Thyroid gland (tissue), 4 donors: ENCODE measurements around the gene ENOX2.

Source experiments
- POLR2A ChIP-seq, 2 donors: fragments of 450-650 bp; IDR thresholded peaks; one replicate each; pipeline ENCODE4 v1.6.1; 2017; ENCODE audit warnings: antibody characterized with exemption in 2 of 2, mild to moderate bottlenecking in 2 of 2, moderate library complexity in 1 of 2
- TF ChIP-seq, protein P1 (sequence below), 6 experiments: fragments of 200-600 bp in 3 of 6; fragments of 450-650 bp in 3 of 6; sonication (generic) in 3 of 6; IDR thresholded peaks; one replicate each; pipeline ENCODE4 v1.5.1; 2016 to 2019; ENCODE audit warnings: antibody characterized with exemption in 6 of 6, mild to moderate bottlenecking in 2 of 6, inconsistent platforms in 1 of 6, moderate library complexity in 1 of 6

- TF ChIP-seq, protein P1, sequence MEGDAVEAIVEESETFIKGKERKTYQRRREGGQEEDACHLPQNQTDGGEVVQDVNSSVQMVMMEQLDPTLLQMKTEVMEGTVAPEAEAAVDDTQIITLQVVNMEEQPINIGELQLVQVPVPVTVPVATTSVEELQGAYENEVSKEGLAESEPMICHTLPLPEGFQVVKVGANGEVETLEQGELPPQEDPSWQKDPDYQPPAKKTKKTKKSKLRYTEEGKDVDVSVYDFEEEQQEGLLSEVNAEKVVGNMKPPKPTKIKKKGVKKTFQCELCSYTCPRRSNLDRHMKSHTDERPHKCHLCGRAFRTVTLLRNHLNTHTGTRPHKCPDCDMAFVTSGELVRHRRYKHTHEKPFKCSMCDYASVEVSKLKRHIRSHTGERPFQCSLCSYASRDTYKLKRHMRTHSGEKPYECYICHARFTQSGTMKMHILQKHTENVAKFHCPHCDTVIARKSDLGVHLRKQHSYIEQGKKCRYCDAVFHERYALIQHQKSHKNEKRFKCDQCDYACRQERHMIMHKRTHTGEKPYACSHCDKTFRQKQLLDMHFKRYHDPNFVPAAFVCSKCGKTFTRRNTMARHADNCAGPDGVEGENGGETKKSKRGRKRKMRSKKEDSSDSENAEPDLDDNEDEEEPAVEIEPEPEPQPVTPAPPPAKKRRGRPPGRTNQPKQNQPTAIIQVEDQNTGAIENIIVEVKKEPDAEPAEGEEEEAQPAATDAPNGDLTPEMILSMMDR (IDR thresholded peaks at IDR 0.05), result no peak
- TF ChIP-seq POLR2A (IDR thresholded peaks at IDR 0.05), result no peak
These were observed 127.2 kb downstream of the ENOX2 start for GRCh38 chrX:130775849-130776248.
